ENCODE results near the gene ANKRD40.

- TF ChIP-seq, protein P1, sequence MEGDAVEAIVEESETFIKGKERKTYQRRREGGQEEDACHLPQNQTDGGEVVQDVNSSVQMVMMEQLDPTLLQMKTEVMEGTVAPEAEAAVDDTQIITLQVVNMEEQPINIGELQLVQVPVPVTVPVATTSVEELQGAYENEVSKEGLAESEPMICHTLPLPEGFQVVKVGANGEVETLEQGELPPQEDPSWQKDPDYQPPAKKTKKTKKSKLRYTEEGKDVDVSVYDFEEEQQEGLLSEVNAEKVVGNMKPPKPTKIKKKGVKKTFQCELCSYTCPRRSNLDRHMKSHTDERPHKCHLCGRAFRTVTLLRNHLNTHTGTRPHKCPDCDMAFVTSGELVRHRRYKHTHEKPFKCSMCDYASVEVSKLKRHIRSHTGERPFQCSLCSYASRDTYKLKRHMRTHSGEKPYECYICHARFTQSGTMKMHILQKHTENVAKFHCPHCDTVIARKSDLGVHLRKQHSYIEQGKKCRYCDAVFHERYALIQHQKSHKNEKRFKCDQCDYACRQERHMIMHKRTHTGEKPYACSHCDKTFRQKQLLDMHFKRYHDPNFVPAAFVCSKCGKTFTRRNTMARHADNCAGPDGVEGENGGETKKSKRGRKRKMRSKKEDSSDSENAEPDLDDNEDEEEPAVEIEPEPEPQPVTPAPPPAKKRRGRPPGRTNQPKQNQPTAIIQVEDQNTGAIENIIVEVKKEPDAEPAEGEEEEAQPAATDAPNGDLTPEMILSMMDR (IDR thresholded peaks at IDR 0.05) = no peak
- TF ChIP-seq POLR2A (IDR thresholded peaks at IDR 0.05) = no peak
Observed at GRCh38 chr17:50689956-50690886, 17.5 kb downstream of the ANKRD40 start.

Data from Peyer's patch (tissue), 4 donors.